MM.1S (cell line): ENCODE measurements around the gene GDAP1L1.

Experiments used
- CTCF ChIP-seq: fragments of 300-600 bp; sonication (generic); IDR thresholded peaks from 2 replicates; pipeline ENCODE4 v1.5.1; 2016; ENCODE audit warnings: antibody characterized with exemption, low read length, mixed read lengths
- EZH2 ChIP-seq: fragments of 300-600 bp; sonication (generic); optimal IDR thresholded peaks from 2 replicates; pipeline ENCODE3; 2017; ENCODE audit warnings: low read depth, mild to moderate bottlenecking, antibody characterized with exemption, low read length, mixed read lengths

GRCh38 chr20:44291754-44292153 is 44.6 kb downstream of the GDAP1L1 start:
- no peak for TF ChIP-seq CTCF
- no peak for TF ChIP-seq EZH2
